OCI-LY3 (cell line): ENCODE measurements around the gene CHN2.

Source experiments
- CTCF ChIP-seq: fragments of 200-600, 300-600 bp; sonication (generic); IDR thresholded peaks from 2 replicates; pipeline ENCODE4 v1.5.1; 2014; ENCODE audit warnings: antibody characterized with exemption, low read length, low read depth
- EZH2phosphoT487 ChIP-seq: fragments of 200-600 bp; shearing (Covaris generic); IDR thresholded peaks from 2 replicates; pipeline ENCODE4 v1.6.1; 2018; ENCODE audit warnings: antibody characterized with exemption, mixed run types, low read depth

- no peak for TF ChIP-seq CTCF
- TF ChIP-seq EZH2phosphoT487 = no peak
Measured at GRCh38 chr7:29344334-29344978, 149.9 kb downstream of the CHN2 start.
